BLaER1 (cell line): ENCODE results near the gene ARHGEF37.

Source experiments
- H3K27ac ChIP-seq: shearing (Covaris generic); formaldehyde crosslinking; 2 replicates; pipeline ENCODE4 v1.8.1; 2022
- H3K27me3 ChIP-seq: shearing (Covaris generic); formaldehyde crosslinking; 2 replicates; pipeline ENCODE4 v1.8.1; 2022
- H3K36me3 ChIP-seq: shearing (Covaris generic); formaldehyde crosslinking; 2 replicates; pipeline ENCODE4 v1.8.1; 2022
- H3K4me1 ChIP-seq: shearing (Covaris generic); formaldehyde crosslinking; 2 replicates; pipeline ENCODE4 v1.8.1; 2022
- H3K4me2 ChIP-seq: shearing (Covaris generic); formaldehyde crosslinking; 2 replicates; pipeline ENCODE4 v1.8.1; 2022
- H3K4me3 ChIP-seq: shearing (Covaris generic); formaldehyde crosslinking; 2 replicates; pipeline ENCODE4 v1.8.1; 2022
- H3K9ac ChIP-seq: shearing (Covaris generic); formaldehyde crosslinking; 2 replicates; pipeline ENCODE4 v1.8.1; 2022
- H3K9me3 ChIP-seq: shearing (Covaris generic); formaldehyde crosslinking; 2 replicates; pipeline ENCODE4 v1.8.1; 2022
- H4K20me1 ChIP-seq: shearing (Covaris generic); formaldehyde crosslinking; 2 replicates; pipeline ENCODE4 v1.8.1; 2022
- Cebpa-rat ChIP-seq: shearing (Covaris generic); IDR thresholded peaks from 2 replicates; pipeline ENCODE4 v1.8.1; 2022

Gene ARHGEF37

GRCh38 chr5:149598966-149599365, 17.7 kb downstream of the ARHGEF37 start:
- no peaks in the 10 kb centered on the region for H3K9me3 ChIP-seq
- peaks cover 21% of the 10 kb centered on the region for H3K4me1 ChIP-seq
- no peaks in the 10 kb centered on the region for H3K27me3 ChIP-seq
- H3K4me3 ChIP-seq, result no peak overlapping the region
- H3K27ac ChIP-seq, result no peak overlapping the region
- no peaks in the 10 kb centered on the region for H4K20me1 ChIP-seq
- no peaks in the 10 kb centered on the region for H3K36me3 ChIP-seq
- no peak overlapping the region for H3K4me2 ChIP-seq
- TF ChIP-seq Cebpa-rat, result no peak
- no peak overlapping the region for H3K9ac ChIP-seq

GRCh38 chr5:149599375-149599774, 18.1 kb downstream of the ARHGEF37 start:
- no peak for TF ChIP-seq Cebpa-rat
- Histone ChIP-seq H3K4me1 (peaks cover 21% of the 10 kb centered on the region), H3K36me3 (no peaks in the 10 kb centered on the region), H3K9ac (no peak overlapping the region), H3K27ac (no peak overlapping the region), H3K4me2 (no peak overlapping the region), H4K20me1 (no peaks in the 10 kb centered on the region), H3K27me3 (no peaks in the 10 kb centered on the region), H3K4me3 (no peak overlapping the region), H3K9me3 (no peaks in the 10 kb centered on the region)

GRCh38 chr5:149600932-149601331, 19.6 kb downstream of the ARHGEF37 start:
- H3K27ac ChIP-seq, result no peak overlapping the region
- H4K20me1 ChIP-seq, result no peaks in the 10 kb centered on the region
- no peak overlapping the region for H3K9ac ChIP-seq

GRCh38 chr5:149603210-149603609, 21.9 kb downstream of the ARHGEF37 start:
- H3K4me1 ChIP-seq, result peaks cover 14% of the 10 kb centered on the region
- no peak for TF ChIP-seq Cebpa-rat
- H3K36me3 ChIP-seq, result no peaks in the 10 kb centered on the region
- no peak overlapping the region for H3K4me3 ChIP-seq
- no peaks in the 10 kb centered on the region for H4K20me1 ChIP-seq
- no peaks in the 10 kb centered on the region for H3K9me3 ChIP-seq
- H3K27ac ChIP-seq, result no peak overlapping the region
- H3K4me2 ChIP-seq, result no peak overlapping the region
- H3K27me3 ChIP-seq, result no peaks in the 10 kb centered on the region
- H3K9ac ChIP-seq, result no peak overlapping the region

More at GRCh38 chr5:149600932-149601331, 19.6 kb downstream of the ARHGEF37 start:
- peaks cover 19% of the 10 kb centered on the region for H3K4me1 ChIP-seq
- no peaks in the 10 kb centered on the region for H3K9me3 ChIP-seq
- TF ChIP-seq Cebpa-rat, result no peak
- H3K4me3 ChIP-seq, result no peak overlapping the region
- H3K4me2 ChIP-seq, result no peak overlapping the region
- H3K27me3 ChIP-seq, result no peaks in the 10 kb centered on the region
- H3K36me3 ChIP-seq, result no peaks in the 10 kb centered on the region

- H3K9me3 ChIP-seq, result no peaks in the 10 kb centered on the region
- H3K36me3 ChIP-seq, result no peaks in the 10 kb centered on the region
- no peak for TF ChIP-seq Cebpa-rat
- no peak overlapping the region for H3K27ac ChIP-seq
- no peaks in the 10 kb centered on the region for H3K27me3 ChIP-seq
- no peak overlapping the region for H3K9ac ChIP-seq
- peaks cover 14% of the 10 kb centered on the region for H3K4me1 ChIP-seq
- H4K20me1 ChIP-seq, result no peaks in the 10 kb centered on the region
- H3K4me3 ChIP-seq, result no peak overlapping the region
- H3K4me2 ChIP-seq, result no peak overlapping the region
Measured at GRCh38 chr5:149603920-149604319, 22.6 kb downstream of the ARHGEF37 start.

GRCh38 chr5:149604321-149604720, 23.0 kb downstream of the ARHGEF37 start:
- no peak for TF ChIP-seq Cebpa-rat
- no peaks in the 10 kb centered on the region for H3K36me3 ChIP-seq
- H3K27ac ChIP-seq, result no peak overlapping the region

GRCh38 chr5:149605354-149605997, 24.2 kb downstream of the ARHGEF37 start:
- Histone ChIP-seq H3K4me1 (peaks cover 14% of the 10 kb centered on the region), H3K27me3 (no peaks in the 10 kb centered on the region), H3K9me3 (no peaks in the 10 kb centered on the region), H3K36me3 (no peaks in the 10 kb centered on the region), H3K4me2 (no peak overlapping the region), H3K9ac (no peak overlapping the region), H3K27ac (no peak overlapping the region), H4K20me1 (no peaks in the 10 kb centered on the region), H3K4me3 (no peak overlapping the region)
- no peak for TF ChIP-seq Cebpa-rat

More at GRCh38 chr5:149604321-149604720, 23.0 kb downstream of the ARHGEF37 start:
- Histone ChIP-seq H3K9ac (no peak overlapping the region), H3K4me3 (no peak overlapping the region), H3K4me2 (no peak overlapping the region), H3K27me3 (no peaks in the 10 kb centered on the region), H3K4me1 (peaks cover 14% of the 10 kb centered on the region), H3K9me3 (no peaks in the 10 kb centered on the region), H4K20me1 (no peaks in the 10 kb centered on the region)

- Histone ChIP-seq H3K27ac (no peak overlapping the region), H3K9ac (no peak overlapping the region), H3K4me3 (no peak overlapping the region), H3K9me3 (no peaks in the 10 kb centered on the region), H3K4me1 (peaks cover 16% of the 10 kb centered on the region), H3K4me2 (peak overlapping the region; percentile 50), H3K27me3 (no peaks in the 10 kb centered on the region), H4K20me1 (no peaks in the 10 kb centered on the region), H3K36me3 (no peaks in the 10 kb centered on the region)
- no peak for TF ChIP-seq Cebpa-rat
Measured at GRCh38 chr5:149605998-149606724, 24.9 kb downstream of the ARHGEF37 start.

- Histone ChIP-seq H4K20me1 (no peaks in the 10 kb centered on the region), H3K4me1 (peaks cover 20% of the 10 kb centered on the region), H3K27me3 (no peaks in the 10 kb centered on the region), H3K36me3 (no peaks in the 10 kb centered on the region), H3K9me3 (no peaks in the 10 kb centered on the region), H3K27ac (no peak overlapping the region), H3K9ac (no peak overlapping the region), H3K4me2 (no peak overlapping the region), H3K4me3 (no peak overlapping the region)
- no peak for TF ChIP-seq Cebpa-rat
Measured at GRCh38 chr5:149608936-149609545, 27.7 kb downstream of the ARHGEF37 start.

- H3K9me3 ChIP-seq, result no peaks in the 10 kb centered on the region
- no peaks in the 10 kb centered on the region for H3K36me3 ChIP-seq
- no peak overlapping the region for H3K9ac ChIP-seq
- peaks cover 20% of the 10 kb centered on the region for H3K4me1 ChIP-seq
- no peak for TF ChIP-seq Cebpa-rat
- no peak overlapping the region for H3K4me3 ChIP-seq
- H3K27ac ChIP-seq, result no peak overlapping the region
- H4K20me1 ChIP-seq, result no peaks in the 10 kb centered on the region
- H3K4me2 ChIP-seq, result no peak overlapping the region
- H3K27me3 ChIP-seq, result no peaks in the 10 kb centered on the region
Measured at GRCh38 chr5:149609640-149610219, 28.4 kb downstream of the ARHGEF37 start.
